ENCODE data around the gene TAB2.

TAB2 gene

DNA sequence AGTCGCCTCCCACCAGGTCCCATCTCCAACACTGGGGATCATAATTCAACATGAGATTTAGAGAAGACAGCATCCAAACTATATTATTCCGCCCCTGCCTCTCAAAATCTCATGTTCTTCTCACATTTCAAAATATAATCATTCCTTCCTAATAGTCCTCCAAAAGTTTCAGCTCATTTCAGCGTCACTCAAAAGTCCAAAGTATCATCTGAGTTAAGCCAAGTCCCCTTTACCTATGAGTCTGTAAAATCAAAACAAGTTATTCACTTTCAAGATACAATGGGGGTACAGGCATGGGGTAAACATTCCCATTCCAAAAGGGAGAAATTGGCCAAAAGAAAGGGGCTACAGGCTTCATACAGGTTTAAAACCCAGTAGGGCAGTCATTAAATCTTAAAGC, 43.0 kb downstream of the TAB2 start:
- DNase-seq (ENCODE audit: low read depth), result no peak
- no peak overlapping the region for H3K4me3 ChIP-seq (ENCODE audit: control insufficient read depth, low read depth, low read length)
- TF ChIP-seq, protein P1, sequence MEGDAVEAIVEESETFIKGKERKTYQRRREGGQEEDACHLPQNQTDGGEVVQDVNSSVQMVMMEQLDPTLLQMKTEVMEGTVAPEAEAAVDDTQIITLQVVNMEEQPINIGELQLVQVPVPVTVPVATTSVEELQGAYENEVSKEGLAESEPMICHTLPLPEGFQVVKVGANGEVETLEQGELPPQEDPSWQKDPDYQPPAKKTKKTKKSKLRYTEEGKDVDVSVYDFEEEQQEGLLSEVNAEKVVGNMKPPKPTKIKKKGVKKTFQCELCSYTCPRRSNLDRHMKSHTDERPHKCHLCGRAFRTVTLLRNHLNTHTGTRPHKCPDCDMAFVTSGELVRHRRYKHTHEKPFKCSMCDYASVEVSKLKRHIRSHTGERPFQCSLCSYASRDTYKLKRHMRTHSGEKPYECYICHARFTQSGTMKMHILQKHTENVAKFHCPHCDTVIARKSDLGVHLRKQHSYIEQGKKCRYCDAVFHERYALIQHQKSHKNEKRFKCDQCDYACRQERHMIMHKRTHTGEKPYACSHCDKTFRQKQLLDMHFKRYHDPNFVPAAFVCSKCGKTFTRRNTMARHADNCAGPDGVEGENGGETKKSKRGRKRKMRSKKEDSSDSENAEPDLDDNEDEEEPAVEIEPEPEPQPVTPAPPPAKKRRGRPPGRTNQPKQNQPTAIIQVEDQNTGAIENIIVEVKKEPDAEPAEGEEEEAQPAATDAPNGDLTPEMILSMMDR (IDR thresholded peaks at IDR 0.05; ENCODE audit: control insufficient read depth, insufficient read depth, low read depth, low read length, missing control alignments), result no peak

DNA sequence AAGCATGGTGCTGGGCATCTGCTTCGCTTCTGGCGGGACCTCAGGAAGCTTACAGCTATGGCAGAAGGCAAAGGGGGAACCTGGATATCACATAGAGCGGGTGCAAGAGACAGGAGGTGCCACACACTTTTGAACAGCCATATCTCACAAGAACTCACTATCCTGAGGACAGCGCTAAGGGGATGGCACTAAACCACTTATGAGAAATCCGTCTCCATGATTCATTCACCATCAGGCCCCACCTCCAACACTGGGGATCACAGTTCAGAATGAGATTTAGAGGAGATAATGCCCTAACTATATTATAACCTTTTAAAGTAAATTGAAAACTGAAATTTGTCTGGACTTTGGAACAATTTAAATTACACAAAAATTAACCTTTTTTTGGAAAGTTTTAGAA, 44.8 kb downstream of the TAB2 start:
- DNase-seq (ENCODE audit: low read depth), result no peak
- TF ChIP-seq, protein P1 (IDR thresholded peaks at IDR 0.05; ENCODE audit: control insufficient read depth, insufficient read depth, low read depth, low read length, missing control alignments), result no peak
- no peak overlapping the region for H3K4me3 ChIP-seq (ENCODE audit: control insufficient read depth, low read depth, low read length)

DNA sequence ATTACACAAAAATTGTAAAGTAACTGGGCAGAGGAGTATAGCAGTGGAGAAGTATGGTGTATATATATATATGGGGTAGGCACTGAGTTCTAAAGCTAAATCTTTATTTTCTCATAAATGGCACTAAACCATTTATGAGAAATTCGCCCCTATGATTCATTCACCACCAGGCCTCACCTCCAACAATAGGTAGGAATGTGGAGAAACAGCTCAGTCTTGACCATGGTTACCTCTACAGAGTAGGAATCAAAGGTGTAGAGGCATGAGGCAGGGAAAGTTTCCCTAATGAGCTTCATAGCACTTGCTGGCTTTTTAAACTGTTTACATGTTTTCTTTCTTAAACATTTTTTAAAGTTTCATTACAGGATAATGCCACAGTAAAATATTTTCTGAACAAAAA, 45.6 kb downstream of the TAB2 start:
- no peak for DNase-seq (ENCODE audit: low read depth)
- TF ChIP-seq, protein P1 (IDR thresholded peaks at IDR 0.05; ENCODE audit: control insufficient read depth, insufficient read depth, low read depth, low read length, missing control alignments), result no peak
- H3K4me3 ChIP-seq (ENCODE audit: control insufficient read depth, low read depth, low read length), result no peak overlapping the region

DNA sequence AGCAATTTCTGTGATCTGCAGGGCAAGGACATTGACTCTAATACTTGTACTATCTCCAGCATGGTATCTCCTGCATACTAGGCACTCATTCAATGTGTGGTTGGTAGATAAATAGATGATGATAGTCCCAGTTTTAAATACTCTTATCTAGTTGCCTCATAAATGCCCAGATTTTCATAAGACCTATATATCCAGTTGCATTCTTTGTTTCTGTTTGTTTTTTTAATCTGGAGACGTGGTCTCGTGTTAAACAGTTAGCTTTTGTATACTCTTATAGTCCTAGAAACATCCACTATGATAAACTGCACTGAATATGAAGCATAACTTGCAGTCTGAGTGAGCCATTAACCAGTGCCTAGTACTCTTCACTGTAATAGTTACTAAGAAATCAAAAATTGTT, 47.0 kb downstream of the TAB2 start:
- H3K4me3 ChIP-seq (ENCODE audit: control insufficient read depth, low read depth, low read length), result no peak overlapping the region
- TF ChIP-seq, protein P1 (IDR thresholded peaks at IDR 0.05; ENCODE audit: control insufficient read depth, insufficient read depth, low read depth, low read length, missing control alignments), result no peak
- DNase-seq (ENCODE audit: low read depth), result no peak

DNA sequence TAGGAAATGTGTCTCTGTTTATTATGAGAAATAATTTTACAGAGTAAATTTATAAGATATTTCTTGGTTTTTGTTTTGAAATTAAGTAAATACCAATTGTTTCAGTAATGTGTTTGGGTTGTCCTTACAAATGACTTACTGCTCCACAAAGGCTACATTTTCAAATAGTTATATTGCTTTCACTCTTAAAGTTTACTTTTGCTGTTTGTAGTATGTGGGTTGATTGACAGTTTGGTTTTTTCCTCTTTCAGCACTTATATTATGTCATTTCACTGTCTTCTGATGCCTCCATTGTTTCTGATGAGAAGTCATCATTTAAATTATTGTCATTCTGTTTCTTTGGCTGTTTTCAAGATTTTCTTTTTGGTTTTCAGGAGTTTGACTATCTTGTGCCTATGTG, 47.7 kb downstream of the TAB2 start:
- no peak overlapping the region for H3K4me3 ChIP-seq (ENCODE audit: control insufficient read depth, low read depth, low read length)
- DNase-seq (ENCODE audit: low read depth), result no peak
- TF ChIP-seq, protein P1 (IDR thresholded peaks at IDR 0.05; ENCODE audit: control insufficient read depth, insufficient read depth, low read depth, low read length, missing control alignments), result no peak

DNA sequence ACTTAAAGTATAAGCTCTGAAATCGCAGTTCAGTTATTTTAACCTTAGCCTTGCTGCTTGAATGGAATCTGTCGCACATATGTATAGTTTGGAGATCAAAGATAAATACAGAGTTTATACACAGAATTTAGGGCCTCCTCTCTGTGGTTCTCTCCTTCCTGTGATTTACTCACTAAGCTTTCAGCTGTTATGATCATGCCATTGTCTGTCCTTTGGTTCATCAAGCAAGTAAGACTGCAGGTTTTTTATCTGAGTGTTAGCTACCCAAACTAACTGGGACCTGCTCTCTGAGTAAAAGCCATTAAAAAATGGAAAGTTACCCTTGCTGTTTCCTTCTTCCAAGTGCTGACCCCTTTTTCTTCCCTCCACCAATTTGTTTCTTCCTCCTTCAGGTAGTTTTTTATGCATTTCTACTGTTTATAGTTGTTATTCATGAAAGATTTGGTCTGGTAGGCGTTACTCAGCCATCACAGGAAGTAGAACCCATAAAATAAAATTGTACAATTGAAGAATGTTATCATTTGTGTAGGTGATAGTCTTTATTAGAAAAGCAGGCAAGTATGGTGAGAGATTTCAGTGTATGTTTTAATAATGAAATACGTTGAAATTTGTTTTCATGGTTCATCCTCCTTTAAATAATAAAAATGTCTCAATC, 48.9 kb downstream of the TAB2 start:
- TF ChIP-seq, protein P1 (IDR thresholded peaks at IDR 0.05; ENCODE audit: control insufficient read depth, insufficient read depth, low read depth, low read length, missing control alignments), result no peak
- DNase-seq (ENCODE audit: low read depth), result no peak
- no peak overlapping the region for H3K4me3 ChIP-seq (ENCODE audit: control insufficient read depth, low read depth, low read length)
